Neural progenitor cell (in vitro differentiated cells): ENCODE data around the gene BCAS3. TPM values are rescaled to one million over a fixed set of nuclear protein-coding genes. Genes with fewer than 3 reads are reported as not detected.

ENCODE experiments used
- DNase-seq: peaks from one replicate; pipeline ENCODE4 v3.0.0-alpha.2; 2016; ENCODE audit warnings: low spot score
- H2AFZ ChIP-seq: fragments of 200-600 bp; sonication (generic); replicated peaks from 2 replicates; pipeline ENCODE4 v1.6.1; 2016; ENCODE audit warnings: antibody characterized with exemption
- H3F3A ChIP-seq: fragments of 200-600 bp; sonication (generic); 2 replicates; pipeline ENCODE4 v1.6.1; 2016; ENCODE audit warnings: antibody characterized with exemption, low read depth
- H3K27ac ChIP-seq: fragments of 200-600 bp; sonication (generic); 2 replicates; pipeline ENCODE4 v1.5.1; 2016; ENCODE audit warnings: mild to moderate bottlenecking
- H3K27me3 ChIP-seq: fragments of 200-600 bp; sonication (generic); 2 replicates; pipeline ENCODE4 v1.6.1; 2016; ENCODE audit warnings: mild to moderate bottlenecking, moderate library complexity
- H3K36me3 ChIP-seq: fragments of 200-600 bp; sonication (generic); 2 replicates; pipeline ENCODE4 v1.5.1; 2016
- H3K4me1 ChIP-seq: fragments of 200-600 bp; sonication (generic); 2 replicates; pipeline ENCODE4 v1.6.1; 2016; ENCODE audit warnings: mixed run types
- H3K4me2 ChIP-seq: fragments of 200-600 bp; sonication (generic); 2 replicates; pipeline ENCODE4 v1.6.1; 2016
- H3K4me3 ChIP-seq: fragments of 200-600 bp; sonication (generic); 2 replicates; pipeline ENCODE4 v1.5.1; 2016
- H3K79me2 ChIP-seq: fragments of 200-600 bp; sonication (generic); 2 replicates; pipeline ENCODE4 v1.6.1; 2016; ENCODE audit warnings: low read depth
- H3K9ac ChIP-seq: fragments of 200-600 bp; sonication (generic); 2 replicates; pipeline ENCODE4 v1.6.1; 2016
- H3K9me3 ChIP-seq: fragments of 200-600 bp; sonication (generic); 2 replicates; pipeline ENCODE4 v1.5.1; 2016; ENCODE audit warnings: low read depth
- H4K20me1 ChIP-seq: fragments of 200-600 bp; sonication (generic); 2 replicates; pipeline ENCODE4 v1.6.1; 2016; ENCODE audit warnings: low read depth
- H3K27ac Mint-ChIP-seq: 3 replicates; pipeline ENCODE4 v1.8.0; 2021; ENCODE audit warnings: mixed read lengths
- H3K27me3 Mint-ChIP-seq: 2 replicates; pipeline ENCODE4 v1.8.0; 2022; ENCODE audit warnings: low read depth, mild to moderate bottlenecking, inconsistent platforms, moderate library complexity, mixed read lengths; ENCODE audit not compliant: insufficient read depth
- H3K36me3 Mint-ChIP-seq: 3 replicates; pipeline ENCODE4 v1.8.0; 2021; ENCODE audit warnings: mixed read lengths
- H3K4me1 Mint-ChIP-seq: 3 replicates; pipeline ENCODE4 v1.8.0; 2021; ENCODE audit warnings: mixed read lengths
- H3K4me3 Mint-ChIP-seq: 3 replicates; pipeline ENCODE4 v1.8.0; 2021; ENCODE audit warnings: mild to moderate bottlenecking, moderate library complexity, mixed read lengths
- H3K9me3 Mint-ChIP-seq: 3 replicates; pipeline ENCODE4 v1.8.0; 2020; ENCODE audit warnings: mixed read lengths
- EZH2 ChIP-seq: fragments of 200-600 bp; sonication (generic); IDR thresholded peaks from 2 replicates; pipeline ENCODE4 v1.6.1; 2017; ENCODE audit warnings: antibody characterized with exemption, mild to moderate bottlenecking, moderate library complexity
- EZH2phosphoT487 ChIP-seq: fragments of 200-600 bp; sonication (generic); IDR thresholded peaks from 2 replicates; pipeline ENCODE4 v1.6.1; 2017; ENCODE audit warnings: antibody characterized with exemption
- total RNA-seq: library from RNA; depleted of rRNA; stranded (reverse); fragments of >200 nt; gene quantifications from 2 replicates; pipeline ENCODE4 v1.2.3, GENCODE V29; 2015; ENCODE audit warnings: low replicate concordance
- TF ChIP-seq, protein P1 (sequence below): fragments of 200-600 bp; sonication (generic); IDR thresholded peaks from 2 replicates; pipeline ENCODE4 v1.5.1; 2017; ENCODE audit warnings: antibody characterized with exemption, mild to moderate bottlenecking

Gene BCAS3
- total RNA-seq, 1 donor from 2014 or later, result 60.9 TPM

DNA sequence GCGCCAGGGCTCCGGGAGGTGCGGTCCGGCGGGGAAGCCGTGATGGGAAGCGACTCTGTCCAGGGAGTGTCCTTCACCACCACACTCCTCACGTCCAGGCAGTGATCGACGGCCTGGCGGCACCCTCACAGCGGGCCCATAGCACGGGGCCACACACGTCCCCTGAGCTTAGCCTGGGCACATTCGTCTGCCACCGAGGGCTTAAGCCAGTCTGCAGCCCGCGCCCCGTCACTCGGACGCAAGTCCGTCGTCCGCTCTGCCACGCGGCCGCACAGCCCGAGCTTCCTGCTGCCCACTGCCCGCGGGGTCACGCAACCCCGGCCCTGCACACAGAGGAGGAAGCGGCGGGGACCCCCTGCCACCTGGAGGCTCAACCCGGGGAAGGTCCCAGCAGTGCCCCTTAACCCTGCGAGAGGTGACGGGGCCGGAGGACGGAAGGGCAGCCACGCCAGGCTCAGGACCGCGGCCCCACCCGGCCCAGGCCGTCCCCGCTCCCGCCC lies 719.0 kb downstream of the BCAS3 start:
- peaks cover 18% of the 10 kb centered on the region for H3K4me1 Mint-ChIP-seq

DNA sequence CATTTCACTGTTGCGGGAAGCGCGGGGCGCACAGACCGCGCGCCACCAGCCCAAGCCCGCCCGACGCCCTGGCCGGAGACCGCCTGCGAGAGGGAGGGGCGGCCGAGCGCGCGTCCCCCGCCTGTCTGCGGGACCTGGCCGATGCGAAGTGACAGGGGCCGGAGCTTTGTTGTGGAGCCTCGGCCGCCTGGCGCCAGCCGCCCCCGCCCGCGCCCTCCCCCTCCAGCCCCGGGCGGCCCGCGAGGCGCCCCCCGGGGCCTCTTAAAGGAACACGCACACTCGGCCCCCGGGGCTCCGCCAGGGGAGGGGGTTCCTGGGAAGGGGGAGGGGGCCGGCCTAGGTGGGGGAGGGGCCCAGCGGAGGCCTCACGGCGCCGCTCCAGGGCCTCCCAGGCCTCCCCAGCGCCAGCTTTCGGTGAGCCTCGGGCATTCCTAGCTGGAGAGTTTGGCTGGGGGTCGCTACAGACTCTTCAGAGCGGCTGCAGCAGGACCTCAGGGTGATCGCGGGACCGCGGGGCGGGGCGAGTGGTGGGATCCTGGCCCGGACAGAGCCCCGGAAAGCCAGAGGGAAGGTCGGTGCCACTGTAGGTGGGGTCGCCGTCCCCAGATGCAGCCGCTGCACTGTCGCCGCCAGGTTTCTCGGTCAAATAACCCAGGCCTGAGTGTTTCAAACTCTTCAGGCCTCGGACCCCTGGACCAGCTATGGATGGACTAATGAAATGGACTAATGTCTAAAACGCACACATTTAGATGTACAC lies 719.6 kb downstream of the BCAS3 start:
- peaks cover 72% of the 10 kb centered on the region for H4K20me1 ChIP-seq
- H3K27ac ChIP-seq, result no peak overlapping the region
- peaks cover 34% of the 10 kb centered on the region for H3F3A ChIP-seq
- peaks cover 99% of the 10 kb centered on the region for H3K27me3 ChIP-seq
- no peaks in the 10 kb centered on the region for H3K79me2 ChIP-seq
- H3K9me3 Mint-ChIP-seq, result peaks cover 2% of the 10 kb centered on the region
- H2AFZ ChIP-seq, result peak overlapping the region; percentile 34
- peak overlapping the region; percentile 53 for H3K4me3 ChIP-seq
- peak overlapping the region; percentile 89 for H3K4me2 ChIP-seq
- no peaks in the 10 kb centered on the region for H3K36me3 ChIP-seq
- DNase-seq, result peak; percentile 82
- TF ChIP-seq EZH2 (peak; percentile 19), EZH2phosphoT487 (no peak)
- TF ChIP-seq, protein P1, sequence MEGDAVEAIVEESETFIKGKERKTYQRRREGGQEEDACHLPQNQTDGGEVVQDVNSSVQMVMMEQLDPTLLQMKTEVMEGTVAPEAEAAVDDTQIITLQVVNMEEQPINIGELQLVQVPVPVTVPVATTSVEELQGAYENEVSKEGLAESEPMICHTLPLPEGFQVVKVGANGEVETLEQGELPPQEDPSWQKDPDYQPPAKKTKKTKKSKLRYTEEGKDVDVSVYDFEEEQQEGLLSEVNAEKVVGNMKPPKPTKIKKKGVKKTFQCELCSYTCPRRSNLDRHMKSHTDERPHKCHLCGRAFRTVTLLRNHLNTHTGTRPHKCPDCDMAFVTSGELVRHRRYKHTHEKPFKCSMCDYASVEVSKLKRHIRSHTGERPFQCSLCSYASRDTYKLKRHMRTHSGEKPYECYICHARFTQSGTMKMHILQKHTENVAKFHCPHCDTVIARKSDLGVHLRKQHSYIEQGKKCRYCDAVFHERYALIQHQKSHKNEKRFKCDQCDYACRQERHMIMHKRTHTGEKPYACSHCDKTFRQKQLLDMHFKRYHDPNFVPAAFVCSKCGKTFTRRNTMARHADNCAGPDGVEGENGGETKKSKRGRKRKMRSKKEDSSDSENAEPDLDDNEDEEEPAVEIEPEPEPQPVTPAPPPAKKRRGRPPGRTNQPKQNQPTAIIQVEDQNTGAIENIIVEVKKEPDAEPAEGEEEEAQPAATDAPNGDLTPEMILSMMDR, result peak; percentile 17
- H3K4me3 Mint-ChIP-seq, result peak overlapping the region; percentile 83
- H3K27me3 Mint-ChIP-seq, result peaks cover 56% of the 10 kb centered on the region
- H3K4me1 Mint-ChIP-seq, result peaks cover 18% of the 10 kb centered on the region
- peaks cover 25% of the 10 kb centered on the region for H3K4me1 ChIP-seq
- no peak overlapping the region for H3K9ac ChIP-seq
- H3K36me3 Mint-ChIP-seq, result peaks cover 2% of the 10 kb centered on the region
- no peak overlapping the region for H3K27ac Mint-ChIP-seq
- H3K9me3 ChIP-seq, result no peaks in the 10 kb centered on the region

More for the DNA sequence above, 719.0 kb downstream of the BCAS3 start:
- peaks cover 34% of the 10 kb centered on the region for H3F3A ChIP-seq
- H2AFZ ChIP-seq, result peak overlapping the region; percentile 34
- no peak overlapping the region for H3K9ac ChIP-seq
- no peak overlapping the region for H3K27ac ChIP-seq
- H3K27ac Mint-ChIP-seq, result no peak overlapping the region
- no peak for DNase-seq
- H3K9me3 Mint-ChIP-seq, result peaks cover 2% of the 10 kb centered on the region
- H3K36me3 Mint-ChIP-seq, result peaks cover 2% of the 10 kb centered on the region
- peaks cover 98% of the 10 kb centered on the region for H3K27me3 ChIP-seq
- peak overlapping the region; percentile 53 for H3K4me3 ChIP-seq
- H3K4me1 ChIP-seq, result peaks cover 25% of the 10 kb centered on the region
- TF ChIP-seq, protein P1, result no peak
- TF ChIP-seq EZH2, result peak; percentile 89
- TF ChIP-seq EZH2phosphoT487, result peak; percentile 85
- H3K79me2 ChIP-seq, result no peaks in the 10 kb centered on the region
- H3K27me3 Mint-ChIP-seq, result peaks cover 51% of the 10 kb centered on the region
- peaks cover 66% of the 10 kb centered on the region for H4K20me1 ChIP-seq
- H3K36me3 ChIP-seq, result no peaks in the 10 kb centered on the region
- H3K4me2 ChIP-seq, result peak overlapping the region; percentile 89
- H3K4me3 Mint-ChIP-seq, result no peak overlapping the region
- H3K9me3 ChIP-seq, result no peaks in the 10 kb centered on the region

DNA sequence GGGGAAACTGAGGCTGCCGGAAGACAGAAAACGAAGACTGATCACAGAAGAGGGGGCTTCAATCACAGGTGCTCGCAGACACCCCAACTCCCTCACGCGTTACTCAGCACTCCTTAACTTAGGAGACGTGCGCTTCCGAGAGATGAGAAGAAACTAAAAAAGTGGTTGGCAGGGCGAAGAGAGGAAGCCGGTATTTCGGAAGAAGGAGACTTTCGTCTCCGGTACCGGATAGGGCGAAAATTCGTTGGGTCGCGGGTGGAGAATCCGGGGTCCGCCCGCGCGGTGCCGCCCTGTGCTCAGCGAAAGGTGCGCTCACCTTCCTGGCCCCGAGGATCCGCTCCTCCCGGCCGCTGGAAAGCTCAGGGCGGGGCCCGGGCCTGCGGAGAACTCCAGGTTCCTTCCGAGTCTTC lies 721.1 kb downstream of the BCAS3 start:
- H2AFZ ChIP-seq, result no peak overlapping the region
- Mint-ChIP-seq H3K9me3 (peaks cover 5% of the 10 kb centered on the region), H3K27ac (peak overlapping the region; percentile 30), H3K4me3 (peak overlapping the region; percentile 83), H3K27me3 (peaks cover 65% of the 10 kb centered on the region), H3K4me1 (peaks cover 26% of the 10 kb centered on the region), H3K36me3 (no peaks in the 10 kb centered on the region)
- peaks cover 34% of the 10 kb centered on the region for H3F3A ChIP-seq
- H3K36me3 ChIP-seq, result no peaks in the 10 kb centered on the region
- peaks cover 100% of the 10 kb centered on the region for H3K27me3 ChIP-seq
- peak overlapping the region; percentile 89 for H3K4me2 ChIP-seq
- H3K9me3 ChIP-seq, result no peaks in the 10 kb centered on the region
- no peak overlapping the region for H3K9ac ChIP-seq
- H3K4me1 ChIP-seq, result peaks cover 25% of the 10 kb centered on the region
- DNase-seq, result peak; percentile 23
- no peak overlapping the region for H3K27ac ChIP-seq
- peaks cover 87% of the 10 kb centered on the region for H4K20me1 ChIP-seq
- H3K4me3 ChIP-seq, result peak overlapping the region; percentile 52
- TF ChIP-seq, protein P1, result no peak
- TF ChIP-seq EZH2 (no peak), EZH2phosphoT487 (no peak)
- no peaks in the 10 kb centered on the region for H3K79me2 ChIP-seq
